ENCODE measurements around the gene HS6ST1. TPM values are rescaled to one million over a fixed set of nuclear protein-coding genes. Genes with fewer than 3 reads are reported as not detected.

HS6ST1 gene
- total and polyA plus RNA-seq, 2 donors (not counting 1 experiment from before 2014, with no cell fraction given) = 16.6 to 59.9 TPM

- peak; percentile 53 to 81 for DNase-seq (ENCODE audit: low read depth in 2 of 2)
- peak overlapping the region; percentile 74 to 92 (median 84) for H3K4me3 ChIP-seq (replicated peaks in 1 of 4; ENCODE audit: control extremely low read depth in 1 of 4, insufficient read depth in 1 of 4, low read depth in 3 of 4, low read length in 4 of 4)
- no peaks in the 10 kb centered on the region for H3K27me3 ChIP-seq (ENCODE audit: control insufficient read depth, insufficient read depth, low read length)
- no peak overlapping the region for H2AFZ ChIP-seq (ENCODE audit: low read length)
- no peak for TF ChIP-seq CTCF (conservative IDR thresholded peaks at IDR 0.05 in 1 of 2, IDR thresholded peaks at IDR 0.05 in 1 of 2; ENCODE audit: low read depth in 1 of 2, low read length in 2 of 2)
- peaks cover 7% of the 10 kb centered on the region for H3K4me1 ChIP-seq (ENCODE audit: control insufficient read depth, extremely low read depth, insufficient read depth, low read length)
- peaks cover 11% of the 10 kb centered on the region for H3K36me3 ChIP-seq (ENCODE audit: control insufficient read depth, insufficient read depth, low read length)
- H3K27ac ChIP-seq (ENCODE audit: insufficient read depth, low read length) = no peak overlapping the region
- no peaks in the 10 kb centered on the region for H3K9me3 ChIP-seq (ENCODE audit: control insufficient read depth, insufficient read depth, low read depth, low read length)
- no peak overlapping the region for H3K9ac ChIP-seq (ENCODE audit: insufficient read depth, low read length)
- H3K4me2 ChIP-seq (ENCODE audit: extremely low read depth, insufficient read depth, low read length) = peak overlapping the region; percentile 95
- peaks cover 3% of the 10 kb centered on the region for H4K20me1 ChIP-seq (ENCODE audit: control insufficient read depth, extremely low read depth, insufficient read depth, low read length)
- H3K79me2 ChIP-seq (ENCODE audit: control insufficient read depth, insufficient read depth, low read length) = peaks cover 60% of the 10 kb centered on the region
Observed at GRCh38 chr2:128315829-128316776, 2.6 kb downstream of the HS6ST1 start.

- no peak overlapping the region for H3K27ac ChIP-seq (ENCODE audit: insufficient read depth, low read length)
- peak overlapping the region in 2 of 4 experiments; percentile 82 to 85 for H3K4me3 ChIP-seq (replicated peaks in 1 of 4; ENCODE audit: control extremely low read depth in 1 of 4, insufficient read depth in 1 of 4, low read depth in 3 of 4, low read length in 4 of 4)
- no peaks in the 10 kb centered on the region for H3K27me3 ChIP-seq (ENCODE audit: control insufficient read depth, insufficient read depth, low read length)
- no peak overlapping the region for H3K9ac ChIP-seq (ENCODE audit: insufficient read depth, low read length)
- H3K79me2 ChIP-seq (ENCODE audit: control insufficient read depth, insufficient read depth, low read length) = peaks cover 65% of the 10 kb centered on the region
- TF ChIP-seq EZH2 (IDR thresholded peaks at IDR 0.05; ENCODE audit: low read length, missing control alignments) (no peak), CTCF (conservative IDR thresholded peaks at IDR 0.05 in 1 of 2, IDR thresholded peaks at IDR 0.05 in 1 of 2; ENCODE audit: low read depth in 1 of 2, low read length in 2 of 2) (no peak)
- H3K4me1 ChIP-seq (ENCODE audit: control insufficient read depth, extremely low read depth, insufficient read depth, low read length) = peaks cover 7% of the 10 kb centered on the region
- H3K36me3 ChIP-seq (ENCODE audit: control insufficient read depth, insufficient read depth, low read length) = peaks cover 11% of the 10 kb centered on the region
- no peak overlapping the region for H2AFZ ChIP-seq (ENCODE audit: low read length)
- H3K9me3 ChIP-seq (ENCODE audit: control insufficient read depth, insufficient read depth, low read depth, low read length) = no peaks in the 10 kb centered on the region
- peak overlapping the region; percentile 95 for H3K4me2 ChIP-seq (ENCODE audit: extremely low read depth, insufficient read depth, low read length)
- H4K20me1 ChIP-seq (ENCODE audit: control insufficient read depth, extremely low read depth, insufficient read depth, low read length) = peaks cover 3% of the 10 kb centered on the region
- no peak for DNase-seq (ENCODE audit: low read depth in 2 of 2)
Observed at GRCh38 chr2:128315122-128315828, 3.4 kb downstream of the HS6ST1 start.
